NCI-H446 (cell line): ENCODE data around the gene NLE1.
"Not testable (repeated sequence)": the region's sequence is repeated elsewhere in the genome, so short reads cannot be mapped to it uniquely, and the experiment has no call there.

ENCODE experiments used
- DNase-seq, 2 experiments: peaks; one replicate each; lab custom pipeline; 2025; lab: John Stamatoyannopoulos, UW

NLE1 gene

GRCh38 chr17:35162755-35163154 lies 20.7 kb upstream of the NLE1 start:
- no peak for DNase-seq

DNA sequence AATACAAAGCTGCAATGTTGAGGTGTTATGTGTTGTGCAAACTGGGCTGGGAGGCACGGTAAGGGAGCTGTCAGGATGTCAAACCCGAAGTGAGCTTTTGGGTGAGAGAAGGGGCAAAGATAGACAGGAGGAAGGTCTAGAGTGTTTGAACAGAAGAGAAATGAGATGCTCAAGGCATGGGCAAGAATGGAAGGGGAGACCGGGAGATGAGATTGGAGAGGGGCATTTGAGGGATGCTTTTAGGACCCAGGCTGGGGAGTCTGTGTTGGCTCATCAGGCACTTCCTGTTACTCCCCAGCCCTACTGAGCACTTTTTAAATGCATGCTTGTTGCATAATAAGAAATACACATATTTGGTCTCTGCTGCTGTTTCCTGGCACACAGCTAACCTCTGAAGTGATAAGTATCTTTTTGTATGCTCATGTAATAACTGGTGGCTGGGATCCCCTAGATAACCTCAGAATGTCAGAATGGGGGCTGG lies 19.2 kb upstream of the NLE1 start:
- DNase-seq, result no peak

DNA sequence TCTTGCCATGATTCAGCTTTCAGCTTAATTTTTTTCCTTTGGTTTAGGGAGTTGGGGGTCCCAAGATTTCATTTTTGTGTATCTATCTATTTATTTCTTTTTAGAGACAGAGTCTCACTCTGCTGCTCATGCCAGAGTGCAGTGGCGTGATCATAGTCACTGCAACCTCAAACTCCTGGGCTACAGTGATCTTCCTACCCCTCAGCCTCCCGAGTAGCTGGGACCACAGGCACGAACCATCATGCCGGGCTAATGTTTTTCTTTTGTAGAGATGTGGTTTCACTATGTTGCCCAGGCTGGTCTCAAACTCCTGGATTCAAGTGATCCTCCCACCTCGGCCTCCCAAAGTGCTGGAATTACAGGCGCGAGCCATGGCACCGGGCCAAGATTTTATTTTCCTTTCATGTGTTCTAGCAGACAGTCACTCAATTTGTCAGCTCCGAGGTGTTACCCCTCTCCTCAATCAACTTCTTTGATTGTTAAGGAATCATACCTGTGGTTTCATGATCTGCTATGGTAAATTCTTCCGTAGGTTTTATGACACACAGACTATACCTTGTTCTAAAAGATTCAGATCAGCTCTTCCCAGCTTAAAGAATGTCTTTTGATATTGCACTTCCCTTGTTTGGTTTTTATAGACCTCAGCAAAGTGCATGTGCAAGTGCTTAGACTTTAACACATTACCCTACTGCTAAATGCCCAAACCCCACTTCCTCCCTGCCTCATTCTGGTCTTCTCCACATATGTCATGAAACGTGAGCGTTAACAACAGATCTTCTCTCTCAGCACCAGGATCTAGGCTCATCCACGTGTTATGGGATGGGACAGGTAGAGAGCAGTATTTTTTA lies 18.5 kb upstream of the NLE1 start:
- DNase-seq, result no peak

- no peak for DNase-seq
Observed at GRCh38 chr17:35159940-35160339, 17.8 kb upstream of the NLE1 start.

- no peak for DNase-seq
Observed at GRCh38 chr17:35155246-35155645, 13.1 kb upstream of the NLE1 start.

DNA sequence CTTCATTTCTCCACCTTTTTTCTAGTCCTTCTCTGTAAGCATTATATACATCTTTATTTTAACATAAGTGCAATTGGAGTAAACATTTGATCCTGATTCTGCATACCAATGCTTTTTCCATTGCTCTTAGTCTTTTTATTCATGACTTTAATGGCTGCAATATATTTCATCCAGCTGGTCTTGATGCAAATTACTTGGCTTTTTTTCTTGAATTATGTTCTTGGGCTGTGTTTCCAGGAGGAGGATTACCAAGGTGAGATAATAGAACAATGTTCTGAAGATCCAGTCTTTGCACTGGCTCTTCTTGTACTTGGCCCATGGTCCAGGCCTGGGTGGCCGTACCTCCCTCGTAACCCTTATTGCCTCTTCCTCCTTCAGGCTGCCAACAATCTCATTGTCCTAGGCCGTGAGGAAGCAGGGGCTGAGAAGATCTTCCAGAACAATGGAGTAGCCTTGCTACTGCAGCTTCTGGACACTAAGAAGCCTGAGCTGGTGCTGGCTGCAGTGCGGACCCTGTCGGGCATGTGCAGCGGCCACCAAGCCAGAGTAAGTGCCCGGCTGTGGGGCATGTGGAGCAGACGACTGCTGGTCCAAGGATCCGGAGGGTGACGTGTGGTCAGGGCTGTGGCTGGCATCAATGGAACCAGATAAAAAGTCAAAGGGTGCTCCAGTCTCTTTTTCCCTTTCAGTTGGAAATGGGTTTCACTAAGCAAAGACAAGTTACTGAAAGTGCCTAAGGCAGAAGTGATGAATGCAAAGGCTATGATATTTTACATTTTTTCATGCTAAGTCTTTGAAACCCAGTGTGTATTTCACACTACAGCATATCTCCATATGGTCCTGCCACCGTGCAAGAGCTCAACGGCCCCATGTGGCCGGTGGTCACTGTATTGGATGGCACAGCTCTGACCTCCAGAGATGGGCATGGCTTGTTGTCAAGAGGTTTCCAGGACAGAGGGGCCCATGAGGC lies 12.4 kb upstream of the NLE1 start:
- no peak for DNase-seq

DNA sequence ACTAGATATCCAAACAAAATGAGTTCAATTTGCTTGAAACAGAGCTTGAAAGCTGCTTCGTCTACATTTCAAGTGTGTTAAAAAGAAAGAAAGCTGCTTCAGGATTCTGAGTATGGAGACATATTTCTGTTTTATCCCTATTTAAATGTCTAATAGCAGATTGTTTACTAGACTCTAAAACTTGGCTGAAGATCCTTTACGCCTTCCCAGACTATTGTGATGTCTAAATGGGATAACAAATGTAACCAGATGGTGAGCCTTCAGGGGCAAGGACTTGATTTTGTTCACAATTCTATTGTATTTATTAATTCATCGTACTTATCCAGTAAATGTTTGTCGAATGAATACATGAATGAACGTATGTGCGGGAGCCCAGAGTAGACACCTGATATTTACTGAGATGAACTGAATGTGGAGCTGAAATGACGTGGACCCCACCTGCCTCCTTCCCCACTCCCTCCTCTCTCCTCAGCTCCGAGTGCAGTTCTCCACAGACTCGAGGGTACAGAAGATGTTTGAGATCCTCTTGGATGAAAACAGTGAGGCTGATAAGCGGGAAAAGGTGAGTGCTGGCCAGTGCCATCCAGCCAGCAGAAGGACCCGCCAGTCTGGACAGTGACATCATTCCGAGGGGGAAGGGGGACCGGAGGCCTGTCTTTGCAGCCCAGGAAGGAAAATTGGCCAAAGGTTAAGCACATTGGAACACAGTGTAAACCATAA lies 10.5 kb upstream of the NLE1 start:
- no peak for DNase-seq

- DNase-seq, result not testable (repeated sequence)
Observed at GRCh38 chr17:35151080-35151479, 9.0 kb upstream of the NLE1 start.

- no peak for DNase-seq
Observed at GRCh38 chr17:35149941-35150340, 7.8 kb upstream of the NLE1 start.

- DNase-seq, result no peak
Observed at GRCh38 chr17:35148144-35148543, 6.0 kb upstream of the NLE1 start.

DNA sequence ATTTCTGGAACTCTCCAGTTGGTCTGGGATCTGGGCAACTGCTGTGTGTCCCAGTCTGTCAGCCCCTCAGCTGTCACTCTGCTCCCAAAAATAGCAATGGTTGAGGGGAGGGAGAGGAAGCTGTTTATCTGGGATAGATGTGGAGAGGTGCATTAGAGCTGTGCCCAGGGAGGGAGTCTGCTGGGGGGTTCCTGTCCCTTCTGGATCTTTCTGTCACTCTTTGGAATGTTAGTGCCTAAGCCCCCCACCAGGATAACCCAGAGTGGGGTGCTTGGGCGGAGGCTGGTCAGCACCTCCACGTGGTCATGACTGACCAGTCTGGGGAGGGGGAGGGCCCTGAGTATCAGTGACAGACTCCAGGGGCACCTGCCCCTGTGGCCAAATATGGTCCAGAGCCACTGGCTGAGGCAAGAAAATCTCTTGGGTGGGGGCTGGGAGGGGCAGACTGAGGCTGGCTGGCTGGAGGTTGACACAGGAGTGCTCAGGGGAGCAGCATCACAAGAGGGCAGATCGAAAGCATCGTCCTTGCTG lies 5.3 kb upstream of the NLE1 start, which contains the start of gene UNC45B:
UNC45B (plus strand) TSS at position 443 of the 531 bp plus-strand sequence. CDS start 447 bp downstream, outside the sequence.
- DNase-seq, result no peak

- DNase-seq, result no peak
Observed at GRCh38 chr17:35146214-35146833, 4.2 kb upstream of the NLE1 start.

DNA sequence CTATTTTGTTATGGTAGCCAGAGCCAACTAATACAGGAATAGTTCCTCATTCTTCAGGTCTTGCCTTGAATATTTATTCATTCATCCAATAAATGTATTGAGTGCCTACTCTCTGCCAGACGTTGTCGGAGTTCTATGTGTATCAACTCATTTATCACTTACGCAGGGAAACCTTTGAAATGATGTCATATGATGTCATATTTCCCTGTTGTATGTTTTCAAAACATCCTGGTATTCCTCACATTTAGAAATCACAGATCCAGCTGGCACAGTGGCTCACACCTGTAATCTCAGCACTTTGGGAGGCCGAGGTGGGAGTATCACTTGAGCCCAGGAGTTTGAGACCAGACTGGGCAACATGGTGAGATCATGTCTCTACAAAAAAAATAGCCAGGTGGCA lies 2.7 kb upstream of the NLE1 start:
- DNase-seq, result no peak

GRCh38 chr17:35142467-35142796 lies 329 bp upstream of the NLE1 start:
- DNase-seq, result no peak

GRCh38 chr17:35138218-35138617 lies 3.9 kb downstream of the NLE1 start:
- no peak for DNase-seq

GRCh38 chr17:35135322-35135721 lies 6.8 kb downstream of the NLE1 start:
- no peak for DNase-seq

DNA sequence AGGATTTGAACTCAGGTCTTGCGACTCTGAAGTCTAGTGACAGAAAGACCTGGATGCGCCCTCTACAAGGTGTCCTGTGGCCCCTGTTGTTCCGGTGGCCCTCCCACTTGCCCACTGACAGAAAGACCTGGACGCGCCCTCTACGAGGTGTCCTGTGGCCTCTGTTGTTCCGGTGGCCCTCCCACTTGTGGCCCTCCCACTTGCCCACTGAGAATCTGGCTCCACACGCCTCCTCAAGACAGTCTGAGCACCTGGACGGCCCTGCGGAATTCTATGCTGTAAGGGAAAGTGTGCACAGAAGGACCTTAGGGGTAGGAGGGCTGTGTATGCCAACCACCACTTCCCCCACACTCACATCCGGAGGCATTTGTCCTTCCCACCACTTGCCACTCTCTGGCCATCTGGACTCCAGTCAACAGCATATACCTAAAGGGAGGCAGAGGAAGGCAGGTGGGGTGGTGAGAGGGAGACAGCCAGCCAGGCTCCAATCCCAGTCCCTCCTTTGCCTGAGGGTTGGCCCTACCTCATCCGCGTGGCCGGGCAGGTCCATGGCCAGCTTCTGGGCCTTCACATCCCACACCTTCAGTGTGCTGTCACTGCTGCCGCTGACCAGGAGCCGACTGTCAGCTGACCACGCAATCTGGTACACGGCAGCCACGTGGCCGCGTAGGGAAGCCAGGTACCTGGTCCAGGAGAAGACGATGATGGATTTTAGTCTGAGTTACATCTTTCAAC lies 9.1 kb downstream of the NLE1 start:
- no peak for DNase-seq

GRCh38 chr17:35132099-35132498 lies 10.0 kb downstream of the NLE1 start:
- DNase-seq, result no peak

DNA sequence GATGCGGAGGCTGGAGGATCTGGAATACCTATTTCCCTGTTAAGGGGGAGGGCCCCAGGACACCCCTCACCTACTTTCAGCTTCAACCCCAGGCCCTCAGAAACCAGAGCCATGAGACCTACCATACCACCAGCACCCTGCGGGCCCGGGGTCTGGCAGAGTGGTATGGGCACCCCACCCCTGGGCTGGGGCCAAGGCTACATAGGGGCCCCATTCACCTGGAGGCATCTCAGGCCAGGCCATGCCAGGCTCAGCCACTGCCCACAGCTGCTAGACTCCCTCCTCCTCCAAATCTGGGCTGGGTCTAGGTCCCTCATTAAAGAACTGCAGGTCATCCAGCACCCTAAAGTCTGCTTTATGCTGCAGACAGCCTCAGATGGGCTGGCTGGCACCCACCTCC lies 11.7 kb downstream of the NLE1 start:
- DNase-seq, result no peak

GRCh38 chr17:35129973-35130351 lies 12.1 kb downstream of the NLE1 start:
- DNase-seq, result no peak
